GM12801 (cell line): ENCODE data around the gene SLC1A7.

ENCODE experiments used
- CTCF ChIP-seq: IDR thresholded peaks from one replicate; pipeline ENCODE4 v1.5.1; 2011; ENCODE audit warnings: control low read depth; ENCODE audit not compliant: insufficient read length; ENCODE audit errors: extremely low read depth

The SLC1A7 gene

GRCh38 chr1:53049574-53049967, 92.9 kb downstream of the SLC1A7 start:
- TF ChIP-seq CTCF: no peak

DNA sequence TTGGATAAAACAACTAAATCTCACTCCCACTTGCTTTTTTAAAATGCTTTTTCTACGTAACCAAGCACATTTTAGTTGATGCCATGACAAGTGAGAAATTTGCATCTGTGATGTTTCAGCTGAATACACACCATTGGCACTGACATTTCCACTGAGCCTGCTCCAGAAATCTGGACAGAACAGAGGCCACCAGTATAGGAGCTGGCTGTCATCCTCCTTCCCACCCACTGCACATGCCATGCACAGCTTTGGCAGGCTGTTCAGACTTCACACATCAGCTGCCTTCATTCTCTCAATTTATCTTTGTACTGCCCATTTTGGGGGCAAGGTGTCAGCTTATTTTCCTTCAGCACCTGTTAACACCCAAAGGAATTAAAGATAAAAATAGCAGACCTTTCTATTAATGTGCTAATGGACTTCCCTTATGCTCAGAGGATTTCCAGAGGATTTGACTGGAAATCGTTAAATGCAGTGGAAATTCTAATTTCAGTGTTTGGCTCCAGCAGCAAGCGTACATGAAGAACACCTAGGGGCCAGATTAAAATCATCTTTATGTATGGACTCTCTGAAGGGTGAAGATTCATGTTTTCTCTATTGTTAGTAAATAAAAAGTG, 93.4 kb downstream of the SLC1A7 start:
- TF ChIP-seq CTCF: no peak

GRCh38 chr1:53047737-53048736, 94.4 kb downstream of the SLC1A7 start:
- no peak for TF ChIP-seq CTCF

DNA sequence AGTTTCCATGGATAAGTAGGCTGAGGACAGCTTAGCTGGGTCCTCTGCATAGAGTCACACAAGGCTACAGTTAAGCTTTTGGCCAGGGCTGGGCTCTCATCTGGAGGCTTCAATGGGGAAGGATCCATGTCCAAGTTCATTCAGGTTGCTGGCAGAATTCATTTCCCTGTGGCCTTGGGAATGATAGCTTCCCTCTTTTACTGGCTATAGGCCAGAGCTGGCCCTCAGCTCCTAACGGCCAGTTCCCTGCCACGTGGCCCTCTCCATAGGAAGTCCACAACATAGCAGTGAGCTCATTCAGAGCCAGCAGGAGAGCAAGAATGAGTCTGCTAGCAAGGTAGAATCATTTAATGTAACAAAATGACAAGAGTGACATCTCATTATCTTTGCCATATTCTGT, 95.5 kb downstream of the SLC1A7 start:
- TF ChIP-seq CTCF: no peak

DNA sequence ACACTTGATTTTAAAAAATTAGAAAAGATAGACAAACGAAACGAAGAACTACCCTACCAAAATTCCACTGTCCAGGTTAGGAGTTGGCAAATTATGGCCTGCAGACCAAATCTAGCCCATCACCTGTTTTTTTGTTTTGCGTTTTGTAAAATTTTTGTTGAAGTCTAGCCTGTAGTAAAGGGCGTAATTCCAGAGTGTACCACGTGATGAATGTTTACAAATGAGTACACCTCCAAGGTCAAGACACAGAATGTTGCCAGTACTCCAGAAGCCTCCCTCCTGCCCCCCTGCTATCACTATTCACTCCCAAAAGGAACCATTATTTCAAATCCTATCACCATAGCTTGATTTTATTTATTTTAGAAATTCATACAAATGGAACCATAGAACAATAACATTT, 97.5 kb downstream of the SLC1A7 start:
- no peak for TF ChIP-seq CTCF

DNA sequence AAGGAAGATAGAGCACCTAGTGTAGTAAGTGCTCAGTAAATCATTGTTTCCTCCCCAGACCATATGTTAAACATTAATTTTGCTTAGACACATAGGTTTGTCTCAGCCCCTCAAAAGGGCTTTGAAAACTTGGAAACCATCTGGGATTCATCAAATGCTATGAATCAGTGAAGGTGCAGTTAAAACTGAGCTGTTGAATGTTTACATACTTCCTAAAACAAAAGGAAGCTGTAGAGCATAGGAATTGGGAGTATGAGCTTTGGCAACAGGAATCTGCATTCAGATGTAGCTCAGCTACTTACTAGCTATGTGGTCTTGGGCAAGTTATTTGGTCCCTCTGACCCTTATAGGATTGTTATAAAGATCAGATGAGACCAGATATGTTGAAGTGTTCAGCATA, 99.2 kb downstream of the SLC1A7 start:
- TF ChIP-seq CTCF: no peak

GRCh38 chr1:53038566-53038965, 103.9 kb downstream of the SLC1A7 start:
- TF ChIP-seq CTCF: no peak
